Spleen (tissue), 11 donors: ENCODE results near the gene SEC61A1. TPM values are rescaled to one million over a fixed set of nuclear protein-coding genes. Genes with fewer than 3 reads are reported as not detected.

Experiments used
- DNase-seq: peaks from one replicate; pipeline ENCODE4 v3.0.0-alpha.2; 2020
- H3K27ac ChIP-seq, 8 donors: fragments of 200-600 bp; sonication (generic) in 7 of 8; 1 replicate in 4 of 8; 2 replicates in 4 of 8; pipeline versions ENCODE4 v1.5.0 to v1.8.0; 2016 to 2021; ENCODE audit warnings: inconsistent platforms in 4 of 8, mild to moderate bottlenecking in 4 of 8, moderate library complexity in 1 of 8
- H3K27me3 ChIP-seq, 7 donors: fragments of 200-600 bp; sonication (generic) in 6 of 7; replicated peaks in 1 of 7; 1 replicate in 4 of 7; 2 replicates in 3 of 7; pipeline versions ENCODE4 v1.5.0 to v1.8.0; 2016 to 2021; ENCODE audit warnings: inconsistent platforms in 3 of 7, mild to moderate bottlenecking in 1 of 7
- H3K36me3 ChIP-seq, 6 donors: fragments of 200-600 bp; sonication (generic) in 5 of 6; 1 replicate in 4 of 6; 2 replicates in 2 of 6; pipeline versions ENCODE4 v1.5.0 to v1.8.0; 2016 to 2021; ENCODE audit warnings: inconsistent platforms in 2 of 6
- H3K4me1 ChIP-seq, 6 donors: fragments of 200-600 bp; sonication (generic) in 5 of 6; 1 replicate in 3 of 6; 2 replicates in 3 of 6; pipeline versions ENCODE4 v1.5.0 to v1.8.0; 2016 to 2021; ENCODE audit warnings: inconsistent platforms in 3 of 6
- H3K4me3 ChIP-seq, 8 donors: fragments of 200-600 bp; sonication (generic) in 7 of 8; 1 replicate in 4 of 8; 2 replicates in 4 of 8; pipeline versions ENCODE4 v1.5.0 to v1.8.0; 2016 to 2021; ENCODE audit warnings: inconsistent platforms in 4 of 8, mild to moderate bottlenecking in 4 of 8, moderate library complexity in 2 of 8
- H3K9me3 ChIP-seq, 8 donors: fragments of 200-600 bp; sonication (generic) in 7 of 8; 1 replicate in 4 of 8; 2 replicates in 4 of 8; pipeline versions ENCODE4 v1.5.0 to v1.8.0; 2016 to 2021; ENCODE audit warnings: inconsistent platforms in 4 of 8
- CTCF ChIP-seq, 11 experiments: fragments of 200-600 bp in 7 of 11; fragments of 450-650 bp in 4 of 11; sonication (generic) in 4 of 11; IDR thresholded peaks in 8 of 11; conservative IDR thresholded peaks in 3 of 11; 1 replicate in 7 of 11; 2 replicates in 4 of 11; pipeline versions ENCODE4 v1.4.0 to v1.8.0; 2016 to 2021; ENCODE audit warnings: antibody characterized with exemption in 11 of 11, inconsistent platforms in 4 of 11, mild to moderate bottlenecking in 1 of 11
- POLR2A ChIP-seq, 3 donors: fragments of 450-650 bp; IDR thresholded peaks; one replicate each; pipeline ENCODE4 v1.5.1; 2017; ENCODE audit warnings: antibody characterized with exemption in 3 of 3, mild to moderate bottlenecking in 1 of 3
- POLR2AphosphoS5 ChIP-seq, 3 donors: sonication (generic); formaldehyde crosslinking; IDR thresholded peaks; one replicate each; pipeline ENCODE4 v1.5.1; 2017; ENCODE audit warnings: antibody characterized with exemption in 3 of 3
- WGBS, 5 donors: extraction: QIAGEN DNeasy Blood & Tissue Kit in 3 of 5; methylation state at CpG; one replicate each; pipeline versions ENCODE4 v1.1.5 to v1.1.7; 2013 to 2018; 5-methylcytosine and 5-hydroxymethylcytosine counted together
- intact Hi-C: fragments of 100-400 bp; cut with DNase I; formaldehyde crosslinking; loops from one replicate; pipeline ENCODE4 v1.15.0; 2023; ENCODE audit warnings: low total_unique reads
- polyA plus RNA-seq, 3 donors: library from polyadenylated mRNA; stranded (reverse); fragments of 200-250 nt; gene quantifications; one replicate each; pipeline ENCODE4 v1.2.1, GENCODE V29; 2013
- small RNA-seq, 4 donors: library from RNA; depleted of rRNA; stranded (forward); fragments of <200 nt; gene quantifications; one replicate each; pipeline ENCODE3, GENCODE V24; 2016
- total RNA-seq, 7 donors: library from RNA; depleted of rRNA in 3 of 7; stranded (reverse); fragments of >200 nt in 3 of 7; fragmentation: NEBNext Ultra II Directional in 4 of 7; extraction: Animal tissue kit (Norgen Biotek cat#: 25700) in 4 of 7; gene quantifications; one replicate each; pipeline versions ENCODE4 v1.1.0 to v1.2.1, GENCODE V29; 2016 to 2021
- donor health status: healthy with polysubstance abuse.
- donor health status: DM: no; HTN: no; CAD: no; lungs with moderate emphysema.
- donor health status: DM: no; HTN: no; CAD: no.
- donor health status: Bipolar disorder and iron deficiency.
- donor health status: healthy.
- donor health status: DM: no; HTN: no; CAD: no.
- donor health status: DM: yes; HTN: yes; CAD: no.

Gene SEC61A1
- total and polyA plus RNA-seq, 10 donors, result 49.0 to 136 (median 114) TPM

- no peak for TF ChIP-seq POLR2A (IDR thresholded peaks at IDR 0.05)
- TF ChIP-seq CTCF (IDR thresholded peaks at IDR 0.05 in 8 of 11, conservative IDR thresholded peaks at IDR 0.05 in 3 of 11), result no peak
- no peak for TF ChIP-seq POLR2AphosphoS5 (IDR thresholded peaks at IDR 0.05)
- H3K27ac ChIP-seq, result no peak overlapping the region
- peaks cover 11 to 35% (median 29%) of the 10 kb centered on the region in 6 donors for H3K4me1 ChIP-seq
- H3K36me3 ChIP-seq, result peaks cover 0 to 85% (median 20%) of the 10 kb centered on the region in 6 donors
- 91 to 97% (median 94%) methylated on average over 5 of the region's 5 CpGs for WGBS, 5 donors
- no peak for DNase-seq
- intact Hi-C loops, result no loop called here
- H3K9me3 ChIP-seq, result no peaks in the 10 kb centered on the region
- H3K27me3 ChIP-seq, result no peaks in the 10 kb centered on the region
- no peak overlapping the region for H3K4me3 ChIP-seq
Measured at GRCh38 chr3:128111147-128111546, 58.9 kb downstream of the SEC61A1 start.

GRCh38 chr3:128112357-128112968 lies 60.2 kb downstream of the SEC61A1 start:
- Histone ChIP-seq H3K4me3 (no peak overlapping the region), H3K27ac (peak overlapping the region in 6 of 8 donors; percentile 11 to 80 (median 55)), H3K27me3 (no peaks in the 10 kb centered on the region), H3K9me3 (no peaks in the 10 kb centered on the region), H3K36me3 (peaks cover 0 to 85% (median 20%) of the 10 kb centered on the region in 6 donors), H3K4me1 (peaks cover 11 to 35% (median 29%) of the 10 kb centered on the region in 6 donors)
- TF ChIP-seq POLR2AphosphoS5 (IDR thresholded peaks at IDR 0.05), result no peak
- TF ChIP-seq POLR2A (IDR thresholded peaks at IDR 0.05), result no peak
- no peak for TF ChIP-seq CTCF (IDR thresholded peaks at IDR 0.05 in 8 of 11, conservative IDR thresholded peaks at IDR 0.05 in 3 of 11)
- WGBS, 5 donors, result 56 to 79% (median 77%) methylated on average over 7 of the region's 7 CpGs
- intact Hi-C loops, result no loop called here
- no peak for DNase-seq

- Histone ChIP-seq H3K4me3 (peak overlapping the region in 1 of 8 donors; percentile 14), H3K9me3 (no peaks in the 10 kb centered on the region), H3K4me1 (peaks cover 11 to 34% (median 29%) of the 10 kb centered on the region in 6 donors), H3K27me3 (no peaks in the 10 kb centered on the region), H3K27ac (peak overlapping the region in 7 of 8 donors; percentile 30 to 80 (median 64)), H3K36me3 (peaks cover 0 to 84% (median 17%) of the 10 kb centered on the region in 6 donors)
- intact Hi-C loops, result no loop called here
- 62 to 72% (median 67%) methylated on average over 9 of the region's 9 CpGs for WGBS, 5 donors
- TF ChIP-seq POLR2A (IDR thresholded peaks at IDR 0.05) (no peak), POLR2AphosphoS5 (IDR thresholded peaks at IDR 0.05) (peak in 2 of 3 donors; percentile 42 to 67)
- DNase-seq, result peak; percentile 79
Measured at GRCh38 chr3:128113817-128114794, 61.9 kb downstream of the SEC61A1 start.

Small RNA genes lying within 50 kb of the gene (small RNA-seq; reads per million reads assigned to genes)
- 0.17 to 1.0 (median 0.54) reads per million in 4 donors for gene RNU2-37P

Other genes starting within 250 kb of the SEC61A1 start
- gene MGLL, start 229.9 kb upstream of the SEC61A1 start, total RNA-seq, result 100 to 1,000 TPM in 3 of 7 donors, 10 to 100 TPM in 4; 47.6 to 134 (median 85.9) TPM
- gene MGLL, start 229.9 kb upstream of the SEC61A1 start, polyA plus RNA-seq, result 10 to 100 TPM; 11.0 to 47.2 (median 15.8) TPM
- gene KBTBD12, start 137.2 kb upstream of the SEC61A1 start, total RNA-seq, result under 1 TPM in 4 of 7 donors, not detected in 3; 0.06 to 0.51 (median 0.17) TPM
- gene KBTBD12, start 137.2 kb upstream of the SEC61A1 start, polyA plus RNA-seq, result under 1 TPM in 2 of 3 donors, not detected in 1; 0.03 to 0.05 TPM
- 10 to 100 TPM; 25.2 to 32.6 (median 29.2) TPM for gene RUVBL1, start 71.4 kb downstream of the SEC61A1 start, total RNA-seq
- gene RUVBL1, start 71.4 kb downstream of the SEC61A1 start, polyA plus RNA-seq, result 10 to 100 TPM; 21.6 to 36.4 (median 33.3) TPM
- gene EEFSEC, start 101.0 kb downstream of the SEC61A1 start, total RNA-seq, result 10 to 100 TPM; 10.9 to 19.2 (median 16.1) TPM
- gene EEFSEC, start 101.0 kb downstream of the SEC61A1 start, polyA plus RNA-seq, result 10 to 100 TPM in 2 of 3 donors, 1 to 10 TPM in 1; 8.5 to 14.2 (median 11.7) TPM